B cell (primary cell): ENCODE data around the gene NBPF11. TPM values are rescaled to one million over a fixed set of nuclear protein-coding genes. Genes with fewer than 3 reads are reported as not detected.
"Not testable (repeated sequence)": the region's sequence is repeated elsewhere in the genome, so short reads cannot be mapped to it uniquely, and the experiment has no call there.

Experiments used
- ATAC-seq: fragments of 200-7000 bp; cut with Tn5 transposase; one replicate; pipeline ENCODE4 v1.10.0; 2021; ENCODE audit warnings: low read depth, mild to moderate bottlenecking, moderate number of reproducible peaks, moderate library complexity
- CTCF ChIA-PET: fragments of 350-600 bp; sonication (Branson Sonifier 250); formaldehyde crosslinking; loops from one replicate; lab custom pipeline; 2021; ENCODE audit warnings: antibody characterized with exemption, inconsistent platforms; lab: Charles Lee
- POLR2A ChIA-PET: fragments of 350-600 bp; sonication (Branson Sonifier 250); formaldehyde crosslinking; loops from one replicate; lab custom pipeline; 2021; ENCODE audit warnings: antibody characterized with exemption; lab: Charles Lee
- DNase-seq: peaks from one replicate; pipeline ENCODE4 v3.0.0; 2013
- H2AFZ ChIP-seq: 2 replicates; pipeline ENCODE4 v1.6.1; 2012; ENCODE audit warnings: mild to moderate bottlenecking, low read depth, low read length; ENCODE audit not compliant: insufficient read depth, poor library complexity, severe bottlenecking
- H3K27ac ChIP-seq, 2 donors: 1 replicate in 1 of 2; 2 replicates in 1 of 2; pipeline ENCODE4 v1.5.1; 2012 to 2013; ENCODE audit warnings: low read length in 2 of 2, mild to moderate bottlenecking in 2 of 2, moderate library complexity in 1 of 2
- H3K27me3 ChIP-seq, 4 experiments: fragments of 200-600 bp in 1 of 4; sonication (generic) in 1 of 4; replicated peaks in 1 of 4; 1 replicate in 2 of 4; 2 replicates in 2 of 4; pipeline versions ENCODE4 v1.6.1 to v1.7.0; 2013 to 2016; ENCODE audit warnings: low read length in 3 of 4, mild to moderate bottlenecking in 2 of 4, mixed read lengths in 1 of 4, moderate library complexity in 1 of 4; ENCODE audit not compliant: insufficient read depth in 4 of 4, control insufficient read depth in 3 of 4; ENCODE audit errors: control extremely low read depth in 1 of 4
- H3K36me3 ChIP-seq, 2 experiments: replicated peaks in 1 of 2; 1 replicate in 1 of 2; 2 replicates in 1 of 2; pipeline versions ENCODE4 v1.6.1 to v1.7.1; 2013; ENCODE audit warnings: low read length in 1 of 2; ENCODE audit not compliant: insufficient read depth in 2 of 2, control insufficient read depth in 1 of 2; ENCODE audit errors: control extremely low read depth in 1 of 2, extremely low read depth in 1 of 2
- H3K4me1 ChIP-seq, 2 donors: fragments of 200-600 bp in 1 of 2; sonication (generic) in 1 of 2; 1 replicate in 1 of 2; 2 replicates in 1 of 2; pipeline versions ENCODE4 v1.5.1 to v1.6.1; 2013 to 2017; ENCODE audit warnings: low read length in 2 of 2; ENCODE audit not compliant: control insufficient read depth in 2 of 2, insufficient read depth in 2 of 2
- H3K4me2 ChIP-seq: replicated peaks from 2 replicates; pipeline ENCODE3; 2012; ENCODE audit warnings: mild to moderate bottlenecking, low read depth, low read length; ENCODE audit not compliant: poor library complexity, severe bottlenecking
- H3K4me3 ChIP-seq, 5 experiments: fragments of 200-600 bp in 1 of 5; sonication (generic) in 1 of 5; 1 replicate in 3 of 5; 2 replicates in 2 of 5; pipeline versions ENCODE4 v1.5.1 to v1.7.0; 2011 to 2016; ENCODE audit warnings: low read length in 4 of 5, mild to moderate bottlenecking in 4 of 5, low read depth in 2 of 5, control low read depth in 1 of 5, moderate library complexity in 1 of 5; ENCODE audit not compliant: insufficient read depth in 1 of 5; ENCODE audit errors: control extremely low read depth in 1 of 5, extremely low read depth in 1 of 5
- H3K79me2 ChIP-seq: fragments of 200-600 bp; sonication (generic); one replicate; pipeline ENCODE4 v1.6.0; 2016; ENCODE audit warnings: low read length; ENCODE audit not compliant: control insufficient read depth, insufficient read depth
- H3K9ac ChIP-seq: fragments of 200-600 bp; sonication (generic); 2 replicates; pipeline ENCODE4 v1.6.1; 2017; ENCODE audit warnings: mild to moderate bottlenecking, low read length, moderate library complexity
- H3K9me3 ChIP-seq, 3 donors: one replicate each; pipeline versions ENCODE4 v1.6.1 to v1.7.1; 2013; ENCODE audit warnings: low read length in 2 of 3; ENCODE audit not compliant: control insufficient read depth in 2 of 3, insufficient read depth in 1 of 3; ENCODE audit errors: control extremely low read depth in 1 of 3
- H4K20me1 ChIP-seq: 2 replicates; pipeline ENCODE4 v1.6.0; 2012; ENCODE audit warnings: mild to moderate bottlenecking, low read length; ENCODE audit not compliant: insufficient read depth, control insufficient read depth, poor library complexity, severe bottlenecking
- H3K27ac Mint-ChIP-seq: one replicate; pipeline ENCODE4 v1.8.0; 2021; ENCODE audit warnings: mixed read lengths
- H3K27me3 Mint-ChIP-seq: one replicate; pipeline ENCODE4 v1.8.0; 2021; ENCODE audit warnings: mixed read lengths
- H3K4me1 Mint-ChIP-seq: one replicate; pipeline ENCODE4 v1.8.0; 2021; ENCODE audit warnings: mixed read lengths
- H3K4me3 Mint-ChIP-seq: one replicate; pipeline ENCODE4 v1.8.0; 2021; ENCODE audit warnings: mixed read lengths
- H3K9me3 Mint-ChIP-seq: one replicate; pipeline ENCODE4 v1.8.0; 2022; ENCODE audit warnings: mixed read lengths; ENCODE audit not compliant: insufficient read depth
- WGBS: methylation state at CpG from one replicate; pipeline ENCODE4 v1.1.5; 2013; ENCODE audit warnings: missing lambda C conversion rate; ENCODE audit not compliant: insufficient coverage; 5-methylcytosine and 5-hydroxymethylcytosine counted together
- intact Hi-C: fragments of 100-400 bp; cut with micrococcal nuclease; formaldehyde crosslinking; loops from one replicate; pipeline ENCODE4 v1.10.0; 2022
- polyA plus RNA-seq: library from polyadenylated mRNA; depleted of rRNA; stranded (reverse); fragments of >200 nt; gene quantifications from 2 replicates; pipeline ENCODE4 v1.2.3, GENCODE V29; 2012
- total RNA-seq, 2 donors: library from RNA; stranded (reverse); fragments of 120-200 nt in 1 of 2; gene quantifications; 1 replicate in 1 of 2; 2 replicates in 1 of 2; pipeline versions ENCODE4 v1.2.3 to v1.2.4, GENCODE V29; 2013 to 2022

NBPF11 gene
- total and polyA plus RNA-seq, 2 donors (not counting 1 experiment from before 2014, with no cell fraction given): 26.8 to 48.5 TPM

DNA sequence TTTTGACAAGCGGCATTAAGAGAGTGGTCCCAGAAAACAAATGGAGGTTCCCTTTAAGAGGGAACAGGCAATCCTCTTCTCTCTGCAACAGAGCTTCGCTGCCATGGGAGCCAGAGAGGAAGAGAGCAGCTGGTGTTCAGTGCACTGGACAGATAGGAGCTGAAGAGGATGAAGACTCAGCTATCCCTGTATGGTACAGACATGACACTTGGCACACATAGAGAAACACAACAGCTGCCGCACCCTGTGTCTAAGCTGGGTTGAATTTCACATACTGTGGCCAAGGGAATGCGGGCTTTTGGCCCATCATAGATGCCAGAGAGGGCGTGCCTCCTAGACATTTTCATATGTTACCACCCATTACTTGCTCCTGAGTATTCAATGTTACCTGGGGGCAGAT is 29.7 kb downstream of the NBPF11 start:
- POLR2A ChIA-PET, H3K9ac ChIP-seq, ATAC-seq, H3K27me3 Mint-ChIP-seq, H3K36me3 ChIP-seq, H3K4me1 Mint-ChIP-seq, H3K9me3 Mint-ChIP-seq, H3K27me3 ChIP-seq, H3K4me2 ChIP-seq, DNase-seq, H3K9me3 ChIP-seq, CTCF ChIA-PET, H3K4me3 Mint-ChIP-seq, H4K20me1 ChIP-seq, H3K79me2 ChIP-seq, H3K4me3 ChIP-seq, H3K4me1 ChIP-seq, H3K27ac ChIP-seq, H3K27ac Mint-ChIP-seq, H2AFZ ChIP-seq, intact Hi-C loops: not testable (repeated sequence)
- 100% methylated on average over 1 of the region's 5 CpGs for whole genome bisulfite sequencing

DNA sequence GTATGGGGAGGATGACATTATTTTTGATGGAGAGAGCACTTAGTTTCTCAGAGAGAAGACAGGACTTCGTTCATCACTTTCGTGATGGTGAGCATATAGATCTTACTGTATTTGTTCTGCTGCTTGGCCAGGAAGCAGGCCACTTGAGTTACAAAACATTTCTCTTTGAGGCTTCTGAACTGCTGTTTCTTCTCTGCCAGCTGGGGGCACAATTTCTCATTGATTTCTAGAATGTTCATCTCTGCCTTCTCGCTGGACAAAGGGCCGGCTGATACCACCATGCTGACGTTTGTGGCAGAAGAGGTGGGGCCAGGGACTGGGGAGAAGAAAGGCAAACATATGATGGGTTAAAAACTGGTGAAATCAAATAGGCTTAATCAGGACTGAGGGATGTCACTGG is 31.7 kb downstream of the NBPF11 start:
- intact Hi-C loops, H3K27ac Mint-ChIP-seq, POLR2A ChIA-PET, H3K4me1 ChIP-seq, H3K27me3 ChIP-seq, H3K36me3 ChIP-seq, H3K9ac ChIP-seq, ATAC-seq, H3K4me2 ChIP-seq, H4K20me1 ChIP-seq, H3K4me3 Mint-ChIP-seq, H2AFZ ChIP-seq, H3K79me2 ChIP-seq, CTCF ChIA-PET, H3K9me3 ChIP-seq, H3K27ac ChIP-seq, H3K27me3 Mint-ChIP-seq, H3K4me3 ChIP-seq, H3K9me3 Mint-ChIP-seq, DNase-seq, H3K4me1 Mint-ChIP-seq: not testable (repeated sequence)
- 100% methylated on average over 1 of the region's 5 CpGs for WGBS

DNA sequence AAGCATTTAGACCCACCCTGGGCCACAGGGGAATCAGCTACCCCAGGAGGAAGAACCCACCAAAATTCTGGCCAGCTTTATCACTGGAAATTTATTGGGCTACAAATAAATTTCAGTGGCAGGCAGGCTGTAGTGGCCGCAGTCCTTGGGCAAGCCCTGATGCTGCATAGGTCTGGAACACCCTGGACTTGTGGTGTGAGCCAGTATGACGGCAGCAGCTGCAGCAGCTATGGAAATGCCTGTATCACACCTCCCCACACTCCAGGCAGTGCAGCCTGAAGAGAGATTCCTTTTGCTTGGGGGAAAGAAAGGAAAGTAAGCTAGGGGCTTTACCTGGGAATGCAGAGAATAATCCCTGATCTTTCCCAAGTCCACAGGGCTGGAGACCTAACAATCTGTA is 56.3 kb downstream of the NBPF11 start:
- H3K27me3 ChIP-seq, H3K4me2 ChIP-seq, DNase-seq, H3K4me3 Mint-ChIP-seq, H3K9me3 ChIP-seq, H3K36me3 ChIP-seq, H3K4me3 ChIP-seq, H3K79me2 ChIP-seq, H3K27me3 Mint-ChIP-seq, H2AFZ ChIP-seq, POLR2A ChIA-PET, ATAC-seq, H3K9me3 Mint-ChIP-seq, H3K4me1 ChIP-seq, H4K20me1 ChIP-seq, CTCF ChIA-PET, H3K27ac Mint-ChIP-seq, H3K9ac ChIP-seq, H3K4me1 Mint-ChIP-seq, intact Hi-C loops, H3K27ac ChIP-seq: not testable (repeated sequence)
- no CpG with 5 or more reads among the region's 2 CpGs for WGBS

DNA sequence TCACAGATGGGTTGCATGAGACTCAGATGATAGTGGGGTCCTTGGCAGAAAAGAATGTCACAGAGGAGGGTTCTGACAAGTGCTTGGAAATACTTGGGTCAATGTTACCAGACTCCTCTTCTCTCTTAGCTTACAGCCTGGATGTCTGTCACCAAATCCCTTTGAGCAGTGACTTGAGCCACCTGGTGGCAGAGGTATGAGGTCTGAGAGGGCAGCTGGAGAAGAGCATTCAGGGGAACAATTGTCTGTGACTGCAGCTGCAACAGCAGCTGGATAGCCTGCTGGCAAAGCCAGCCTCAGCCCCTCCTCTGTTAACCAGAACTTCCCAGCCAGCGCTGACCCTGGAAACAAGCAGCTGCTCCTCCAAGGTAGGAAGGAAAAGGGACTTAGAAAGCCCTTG is 65.9 kb downstream of the NBPF11 start:
- H3K4me2 ChIP-seq, H2AFZ ChIP-seq, H3K4me3 Mint-ChIP-seq, H3K27me3 Mint-ChIP-seq, CTCF ChIA-PET, H3K9me3 Mint-ChIP-seq, intact Hi-C loops, H3K79me2 ChIP-seq, ATAC-seq, H3K9me3 ChIP-seq, POLR2A ChIA-PET, H3K36me3 ChIP-seq, H4K20me1 ChIP-seq, DNase-seq, H3K9ac ChIP-seq, H3K4me1 ChIP-seq, H3K4me1 Mint-ChIP-seq, H3K27ac ChIP-seq, H3K27ac Mint-ChIP-seq, H3K27me3 ChIP-seq, H3K4me3 ChIP-seq: not testable (repeated sequence)
- WGBS: no CpG with 5 or more reads among the region's 1 CpG
